Gastrocnemius medialis (tissue), 4 donors: ENCODE data around the gene ECM2.

Experiments used
- POLR2A ChIP-seq, 2 donors: fragments of 450-650 bp; IDR thresholded peaks; one replicate each; pipeline ENCODE4 v1.6.1; 2017; ENCODE audit warnings: antibody characterized with exemption in 2 of 2, mild to moderate bottlenecking in 2 of 2, moderate library complexity in 2 of 2
- TF ChIP-seq, protein P1 (sequence below), 5 experiments: fragments of 450-650 bp in 3 of 5; fragments of 200-600 bp in 2 of 5; sonication (generic) in 2 of 5; IDR thresholded peaks in 4 of 5; conservative IDR thresholded peaks in 1 of 5; 1 replicate in 4 of 5; 2 replicates in 1 of 5; pipeline ENCODE4 v1.5.1; 2016 to 2019; ENCODE audit warnings: antibody characterized with exemption in 5 of 5, mild to moderate bottlenecking in 3 of 5, moderate library complexity in 3 of 5

DNA sequence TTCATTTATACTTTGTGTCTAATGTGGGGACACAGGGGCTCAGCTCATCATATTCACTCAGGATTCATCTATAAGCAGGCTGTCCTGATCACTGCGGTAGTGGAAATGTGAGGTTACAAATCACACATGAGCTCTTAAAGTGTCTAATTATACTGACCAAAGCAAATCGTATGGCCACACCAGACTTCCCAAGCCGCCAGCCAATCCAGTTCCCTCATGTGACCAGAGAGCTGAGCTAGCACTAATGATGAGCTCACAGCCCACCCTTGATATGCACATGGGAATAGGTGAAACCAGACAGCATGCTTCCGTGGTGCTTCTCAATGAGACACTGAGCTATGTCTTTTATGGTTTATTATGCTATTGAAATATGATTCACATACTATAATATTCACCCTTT is 17.6 kb downstream of the ECM2 start:
- TF ChIP-seq, protein P1, sequence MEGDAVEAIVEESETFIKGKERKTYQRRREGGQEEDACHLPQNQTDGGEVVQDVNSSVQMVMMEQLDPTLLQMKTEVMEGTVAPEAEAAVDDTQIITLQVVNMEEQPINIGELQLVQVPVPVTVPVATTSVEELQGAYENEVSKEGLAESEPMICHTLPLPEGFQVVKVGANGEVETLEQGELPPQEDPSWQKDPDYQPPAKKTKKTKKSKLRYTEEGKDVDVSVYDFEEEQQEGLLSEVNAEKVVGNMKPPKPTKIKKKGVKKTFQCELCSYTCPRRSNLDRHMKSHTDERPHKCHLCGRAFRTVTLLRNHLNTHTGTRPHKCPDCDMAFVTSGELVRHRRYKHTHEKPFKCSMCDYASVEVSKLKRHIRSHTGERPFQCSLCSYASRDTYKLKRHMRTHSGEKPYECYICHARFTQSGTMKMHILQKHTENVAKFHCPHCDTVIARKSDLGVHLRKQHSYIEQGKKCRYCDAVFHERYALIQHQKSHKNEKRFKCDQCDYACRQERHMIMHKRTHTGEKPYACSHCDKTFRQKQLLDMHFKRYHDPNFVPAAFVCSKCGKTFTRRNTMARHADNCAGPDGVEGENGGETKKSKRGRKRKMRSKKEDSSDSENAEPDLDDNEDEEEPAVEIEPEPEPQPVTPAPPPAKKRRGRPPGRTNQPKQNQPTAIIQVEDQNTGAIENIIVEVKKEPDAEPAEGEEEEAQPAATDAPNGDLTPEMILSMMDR (IDR thresholded peaks at IDR 0.05 in 4 of 5, conservative IDR thresholded peaks at IDR 0.05 in 1 of 5) = no peak
- no peak for TF ChIP-seq POLR2A (IDR thresholded peaks at IDR 0.05)
